ENCODE data around the gene SEC14L5.

DNA sequence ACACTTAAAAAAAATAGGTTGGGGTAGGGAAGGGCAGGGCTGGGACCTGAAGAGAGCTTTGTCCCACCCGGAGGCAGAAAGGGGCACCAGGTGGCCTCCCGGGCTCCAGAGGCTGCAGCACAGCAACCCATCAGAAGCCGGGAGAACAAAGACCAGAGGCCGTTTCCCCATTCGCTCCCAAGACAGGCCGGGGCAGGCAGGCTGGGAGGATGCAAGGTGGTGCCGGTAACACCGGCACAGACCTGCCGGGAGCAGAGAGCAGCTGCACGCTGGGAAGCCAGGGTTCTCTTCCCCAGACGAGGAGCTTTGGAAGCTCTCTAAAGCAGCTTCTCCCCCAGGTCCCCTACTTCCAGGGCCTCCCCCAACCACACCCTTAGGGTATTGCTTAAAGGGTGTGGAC is 26.7 kb upstream of the SEC14L5 start:
- TF ChIP-seq POLR2A (IDR thresholded peaks at IDR 0.05; ENCODE audit: extremely low read depth, insufficient read length) (no peak), MYC (IDR thresholded peaks at IDR 0.05; ENCODE audit: low read depth, low read length) (no peak)
- TF ChIP-seq, protein P1, sequence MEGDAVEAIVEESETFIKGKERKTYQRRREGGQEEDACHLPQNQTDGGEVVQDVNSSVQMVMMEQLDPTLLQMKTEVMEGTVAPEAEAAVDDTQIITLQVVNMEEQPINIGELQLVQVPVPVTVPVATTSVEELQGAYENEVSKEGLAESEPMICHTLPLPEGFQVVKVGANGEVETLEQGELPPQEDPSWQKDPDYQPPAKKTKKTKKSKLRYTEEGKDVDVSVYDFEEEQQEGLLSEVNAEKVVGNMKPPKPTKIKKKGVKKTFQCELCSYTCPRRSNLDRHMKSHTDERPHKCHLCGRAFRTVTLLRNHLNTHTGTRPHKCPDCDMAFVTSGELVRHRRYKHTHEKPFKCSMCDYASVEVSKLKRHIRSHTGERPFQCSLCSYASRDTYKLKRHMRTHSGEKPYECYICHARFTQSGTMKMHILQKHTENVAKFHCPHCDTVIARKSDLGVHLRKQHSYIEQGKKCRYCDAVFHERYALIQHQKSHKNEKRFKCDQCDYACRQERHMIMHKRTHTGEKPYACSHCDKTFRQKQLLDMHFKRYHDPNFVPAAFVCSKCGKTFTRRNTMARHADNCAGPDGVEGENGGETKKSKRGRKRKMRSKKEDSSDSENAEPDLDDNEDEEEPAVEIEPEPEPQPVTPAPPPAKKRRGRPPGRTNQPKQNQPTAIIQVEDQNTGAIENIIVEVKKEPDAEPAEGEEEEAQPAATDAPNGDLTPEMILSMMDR (IDR thresholded peaks at IDR 0.05; ENCODE audit: low read depth, low read length) = no peak
- TF ChIP-seq, protein P2, sequence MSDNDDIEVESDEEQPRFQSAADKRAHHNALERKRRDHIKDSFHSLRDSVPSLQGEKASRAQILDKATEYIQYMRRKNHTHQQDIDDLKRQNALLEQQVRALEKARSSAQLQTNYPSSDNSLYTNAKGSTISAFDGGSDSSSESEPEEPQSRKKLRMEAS (IDR thresholded peaks at IDR 0.05; ENCODE audit: low read depth, low read length) = no peak

Data from NB4 (cell line).